ENCODE measurements around the gene SDHB.
"Not testable (repeated sequence)": the region's sequence is repeated elsewhere in the genome, so short reads cannot be mapped to it uniquely, and the experiment has no call there.

The SDHB gene

GRCh38 chr1:17075470-17076255, 21.8 kb upstream of the SDHB start:
- no peak for DNase-seq (ENCODE audit: low read depth, low spot score)

DNA sequence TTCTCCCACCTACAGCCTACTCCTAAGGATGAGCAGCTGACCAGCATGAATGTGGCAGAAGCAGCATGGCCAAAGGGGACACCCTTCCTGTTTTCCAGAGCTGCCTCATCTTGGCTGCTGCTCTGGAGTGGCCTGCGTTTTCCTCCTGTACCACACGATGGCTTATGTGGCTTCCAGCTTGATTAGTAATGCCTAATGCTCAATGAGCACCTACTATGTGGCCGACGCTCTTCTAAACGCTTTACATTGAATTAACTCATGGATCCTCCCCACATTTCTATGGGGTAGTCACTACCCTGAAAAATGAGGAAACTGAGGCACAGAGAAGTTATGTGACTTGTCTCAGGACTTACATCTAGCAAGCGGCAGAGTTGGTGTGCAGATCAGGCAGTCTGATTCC, 18.0 kb upstream of the SDHB start:
- no peak for DNase-seq (ENCODE audit: low read depth, low spot score)

GRCh38 chr1:17070163-17070525, 16.3 kb upstream of the SDHB start:
- no peak for DNase-seq (ENCODE audit: low read depth, low spot score)

DNA sequence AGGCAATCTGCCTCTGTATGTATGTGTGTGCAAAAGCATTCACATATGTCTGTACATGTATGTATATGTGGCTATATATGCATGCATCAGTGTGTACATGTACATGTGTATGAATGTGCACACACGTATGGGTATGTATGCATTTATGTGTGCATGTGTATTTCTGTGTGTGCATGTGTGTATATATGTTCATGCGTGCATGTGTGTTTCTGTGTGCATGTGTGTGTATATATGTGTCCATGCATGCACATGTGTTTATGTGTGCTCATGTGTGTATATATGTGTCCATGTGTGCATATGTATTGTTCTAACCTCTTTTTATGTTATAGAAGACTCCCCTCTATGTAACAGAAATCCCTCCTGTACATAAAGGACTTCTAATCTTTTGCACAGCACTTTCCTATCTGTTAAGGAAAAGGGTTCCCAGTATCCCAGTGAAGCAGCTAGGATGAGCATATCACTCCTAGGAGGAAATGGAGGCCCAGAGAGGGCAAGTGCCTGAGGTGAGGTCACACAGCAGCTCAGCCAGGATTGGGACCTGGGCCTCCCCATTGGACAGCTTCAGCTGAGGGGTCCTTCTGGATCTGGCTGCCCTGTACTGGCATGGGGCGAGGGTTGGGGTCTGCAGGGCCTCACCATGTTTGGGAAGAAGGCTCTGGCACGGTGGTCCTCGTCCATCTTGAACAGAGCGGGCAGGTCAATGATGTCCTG, 15.8 kb upstream of the SDHB start:
- no peak for DNase-seq (ENCODE audit: low read depth, low spot score)

GRCh38 chr1:17068789-17069188, 15.0 kb upstream of the SDHB start:
- DNase-seq (ENCODE audit: low read depth, low spot score), result no peak

DNA sequence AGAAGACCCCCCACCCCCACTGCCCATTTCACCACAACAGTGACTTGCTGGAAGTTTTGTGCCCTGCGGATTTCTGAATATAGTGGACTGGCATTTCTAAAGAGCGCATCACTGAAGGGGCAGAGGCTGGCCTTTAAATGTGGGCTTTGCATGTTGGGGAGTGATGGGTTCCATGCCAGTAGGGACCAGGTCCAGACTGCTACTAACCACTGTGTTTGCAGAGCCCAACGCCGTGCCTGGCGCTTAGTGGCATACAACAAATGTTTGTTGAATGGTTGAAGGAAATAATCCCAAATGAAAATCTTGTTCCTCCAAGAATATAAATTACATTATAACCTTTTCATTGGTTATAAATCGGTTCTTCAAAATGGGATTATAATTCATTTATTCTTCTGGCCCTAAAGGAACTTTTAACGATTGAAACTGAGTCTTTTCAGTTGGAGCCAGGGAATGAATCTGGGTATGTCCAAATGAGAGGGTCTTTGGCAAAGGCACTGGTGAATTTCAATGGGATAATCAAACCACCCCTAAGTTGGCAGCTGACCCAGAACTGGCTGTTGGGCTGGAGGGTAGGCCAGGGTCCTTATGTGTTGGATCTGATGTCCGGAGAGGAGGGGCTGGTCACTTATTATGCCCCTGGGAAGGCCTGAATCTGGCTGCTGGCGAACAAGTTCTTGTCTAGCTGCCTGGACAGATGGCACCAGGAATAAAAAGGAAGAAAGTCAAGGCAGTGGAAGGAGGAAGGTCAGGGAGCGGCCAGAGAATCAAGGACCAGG, 13.8 kb upstream of the SDHB start:
- no peak for DNase-seq (ENCODE audit: low read depth, low spot score)

DNA sequence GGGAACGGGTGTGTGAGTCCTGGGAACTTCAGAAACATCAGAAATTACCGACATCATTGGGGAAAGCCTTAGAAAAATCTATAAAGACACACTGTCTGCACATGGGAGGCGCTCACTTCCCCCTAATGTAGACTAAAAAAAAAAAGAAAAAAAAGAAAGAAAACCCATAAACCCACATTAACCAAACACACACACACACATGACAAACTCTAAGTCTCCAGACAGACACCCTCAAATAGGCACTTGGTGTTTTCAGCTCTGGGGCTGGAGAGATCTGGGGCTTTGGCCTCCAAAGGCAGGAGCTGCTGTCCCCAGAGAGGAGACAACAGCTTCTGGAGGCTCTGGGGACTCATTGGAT, 13.2 kb upstream of the SDHB start:
- DNase-seq (ENCODE audit: low read depth, low spot score), result no peak

DNA sequence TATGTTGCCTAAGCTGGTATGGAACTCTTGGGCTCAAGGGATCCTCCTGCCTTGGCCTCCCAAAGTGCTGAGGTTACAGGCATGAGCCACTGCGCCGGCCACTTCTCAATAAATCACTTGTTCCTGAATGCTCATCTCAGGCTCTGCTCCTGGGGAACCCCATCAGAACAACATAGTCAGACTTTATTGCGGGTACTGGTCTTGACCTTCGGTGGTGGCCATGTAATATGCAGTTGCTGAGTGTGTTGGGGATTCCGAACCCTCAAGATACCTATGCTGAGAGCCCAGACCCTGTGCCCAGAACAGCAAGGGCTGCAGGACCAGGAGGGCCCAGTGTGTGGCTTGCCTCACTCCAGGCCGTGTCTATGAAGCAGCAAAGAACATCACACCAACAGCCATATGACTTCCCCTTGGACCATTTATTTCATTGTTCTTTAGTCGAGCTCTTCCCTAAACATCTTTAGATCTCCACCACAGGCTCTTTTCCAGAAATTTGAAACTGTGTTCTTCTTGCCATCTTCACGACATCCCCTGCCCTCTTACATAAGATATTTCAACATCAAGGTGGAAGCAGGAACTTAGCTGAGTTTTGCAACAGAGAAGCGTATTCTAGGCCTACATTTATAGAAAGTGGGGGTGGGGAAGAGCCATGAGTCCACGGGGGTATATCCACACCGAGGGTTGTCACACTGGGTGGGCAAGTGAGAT, 12.7 kb upstream of the SDHB start:
- DNase-seq (ENCODE audit: low read depth, low spot score), result no peak

- no peak for DNase-seq (ENCODE audit: low read depth, low spot score)
Observed at GRCh38 chr1:17065666-17066065, 11.8 kb upstream of the SDHB start.

DNA sequence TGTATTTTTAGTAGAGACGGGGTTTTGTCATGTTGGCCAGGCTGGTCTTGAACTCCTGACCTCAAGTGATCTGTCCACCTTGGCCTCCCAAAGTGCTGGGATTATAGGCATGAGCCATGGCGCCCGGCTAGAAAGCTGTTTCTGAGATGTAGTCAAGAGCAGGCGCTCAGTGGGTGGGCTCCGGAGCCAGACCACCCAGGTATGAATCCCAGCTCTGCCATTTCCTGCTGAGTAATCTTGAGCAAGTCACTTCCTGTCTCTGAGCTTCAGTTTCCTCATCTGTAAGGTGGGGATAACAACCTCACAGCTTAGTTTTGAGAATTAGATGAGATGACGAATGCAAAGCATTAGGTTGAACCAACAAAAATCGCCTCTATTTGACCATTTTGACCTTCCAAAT, 8.9 kb upstream of the SDHB start:
- not testable (repeated sequence) for DNase-seq (ENCODE audit: low read depth, low spot score)

DNA sequence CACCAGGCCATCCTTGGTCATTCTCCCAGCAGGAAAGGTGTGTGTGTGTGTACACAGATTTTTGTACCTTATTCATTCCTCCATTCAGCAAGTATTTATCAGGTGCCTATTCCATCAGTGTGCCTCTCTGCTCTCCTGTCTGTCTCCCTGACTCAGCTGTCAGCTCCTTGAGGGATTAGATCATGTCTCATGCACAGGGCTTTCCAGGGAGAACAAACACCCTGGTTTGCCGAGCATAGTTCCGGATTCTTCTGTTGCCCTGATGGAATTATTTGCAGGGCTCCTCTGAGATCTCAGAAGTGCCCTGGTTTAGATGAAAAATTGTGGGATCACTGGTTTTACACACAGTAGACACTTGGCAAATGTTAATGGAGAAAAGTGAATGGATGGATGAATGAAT, 8.1 kb upstream of the SDHB start:
- no peak for DNase-seq (ENCODE audit: low read depth, low spot score)

DNA sequence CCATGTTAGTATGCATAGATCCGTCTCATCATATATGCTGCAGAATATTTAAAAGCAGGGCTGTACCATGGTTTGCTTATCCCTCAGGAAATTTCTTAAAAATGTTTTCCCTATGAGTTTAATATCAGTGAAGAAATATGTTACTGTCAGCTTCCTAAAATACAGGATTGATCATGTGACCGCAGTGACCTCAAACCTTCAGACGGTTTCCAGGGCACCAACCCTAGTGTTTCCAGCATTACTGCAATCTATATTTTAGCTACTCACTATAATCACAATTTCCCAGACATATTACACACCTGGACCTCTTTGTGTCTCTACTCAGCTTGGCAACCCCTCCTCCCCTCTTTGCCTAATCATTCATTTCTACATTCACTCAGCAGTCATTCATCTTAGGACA, 7.7 kb upstream of the SDHB start:
- no peak for DNase-seq (ENCODE audit: low read depth, low spot score)

DNA sequence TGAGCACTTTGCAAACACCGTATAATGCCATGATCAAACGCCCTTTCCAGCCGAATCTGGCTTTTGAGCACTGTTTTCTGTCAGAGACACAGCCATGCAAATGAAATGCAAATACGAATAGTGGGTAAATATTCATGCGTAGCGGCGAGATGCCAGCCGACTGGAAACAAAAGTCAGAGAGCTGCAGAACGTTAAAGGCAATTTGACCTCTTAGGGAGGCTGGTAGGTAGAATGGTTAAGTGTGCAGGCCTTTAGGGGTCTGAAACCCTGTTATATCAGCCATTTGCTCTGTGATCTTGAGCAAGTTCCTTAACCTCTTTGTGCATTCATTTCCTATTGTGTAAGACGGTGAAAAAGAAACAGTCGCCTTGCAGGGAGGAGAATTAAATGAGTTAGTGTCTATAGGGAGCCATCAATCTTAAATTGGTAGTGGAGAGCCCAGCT, 6.5 kb upstream of the SDHB start:
- no peak for DNase-seq (ENCODE audit: low read depth, low spot score)

DNA sequence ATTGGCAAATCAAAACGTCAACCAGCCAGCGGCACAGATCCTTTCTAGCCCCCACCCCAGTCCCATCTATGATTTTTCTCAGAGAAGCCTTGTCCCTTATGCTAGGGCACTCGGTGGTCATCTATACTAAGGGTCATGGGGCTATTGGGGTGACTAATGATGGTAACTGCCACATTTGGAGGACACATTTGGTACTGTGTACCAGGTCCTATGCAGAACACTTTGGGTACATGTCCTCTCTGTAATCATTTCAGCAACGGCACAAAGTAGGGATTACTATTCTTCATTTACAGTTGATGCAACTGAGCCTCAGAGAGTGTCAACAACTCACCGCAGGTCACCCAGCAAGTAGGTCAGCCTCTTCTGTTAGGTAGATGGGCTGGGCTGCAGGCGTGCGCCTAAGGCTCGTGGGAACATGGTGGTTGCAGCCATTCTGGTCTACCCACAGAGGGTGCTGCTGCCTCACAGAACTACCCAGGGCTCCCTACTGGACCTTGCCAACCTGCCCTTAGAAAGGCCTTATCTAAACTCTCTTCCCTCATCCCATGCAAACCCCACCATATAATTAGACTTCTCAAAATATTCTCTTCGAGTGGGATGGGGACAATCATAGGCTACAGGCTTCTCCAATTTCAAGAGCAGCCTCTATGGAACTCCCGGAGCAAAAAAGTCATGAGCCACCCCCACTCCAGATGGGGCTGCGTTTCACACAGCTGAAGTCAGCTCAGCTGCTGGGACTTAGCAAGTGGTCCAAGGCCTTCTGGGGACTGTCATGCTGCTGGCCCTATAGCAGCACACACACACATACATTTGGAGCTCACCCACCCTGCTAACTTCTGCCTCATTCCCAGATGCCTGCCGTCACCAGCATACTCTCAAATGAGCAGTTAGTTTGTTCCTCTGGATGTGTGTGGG, 5.8 kb upstream of the SDHB start:
- DNase-seq (ENCODE audit: low read depth, low spot score), result no peak

GRCh38 chr1:17056551-17056950, 2.7 kb upstream of the SDHB start:
- DNase-seq (ENCODE audit: low read depth, low spot score), result no peak

DNA sequence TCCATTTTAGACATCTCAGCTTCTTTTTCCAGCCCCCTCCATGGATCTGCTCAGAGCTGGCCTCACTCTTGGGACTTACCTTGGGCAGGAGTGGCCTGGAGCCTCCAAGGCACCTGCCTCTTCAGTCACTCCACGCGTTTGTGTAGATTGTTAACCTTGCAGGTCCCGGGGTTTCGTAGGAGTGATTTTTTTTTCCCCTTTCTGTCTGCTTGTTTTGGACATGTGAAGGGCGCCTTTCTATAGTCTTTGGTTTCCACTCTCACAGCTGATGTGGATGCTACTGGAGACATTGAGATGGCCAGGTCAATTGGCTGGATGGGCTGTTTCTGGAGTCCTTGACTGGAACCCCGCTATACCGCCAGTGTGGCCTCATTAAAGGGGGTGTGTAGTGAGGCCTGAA, 2.0 kb upstream of the SDHB start:
- DNase-seq (ENCODE audit: low read depth, low spot score), result no peak

DNA sequence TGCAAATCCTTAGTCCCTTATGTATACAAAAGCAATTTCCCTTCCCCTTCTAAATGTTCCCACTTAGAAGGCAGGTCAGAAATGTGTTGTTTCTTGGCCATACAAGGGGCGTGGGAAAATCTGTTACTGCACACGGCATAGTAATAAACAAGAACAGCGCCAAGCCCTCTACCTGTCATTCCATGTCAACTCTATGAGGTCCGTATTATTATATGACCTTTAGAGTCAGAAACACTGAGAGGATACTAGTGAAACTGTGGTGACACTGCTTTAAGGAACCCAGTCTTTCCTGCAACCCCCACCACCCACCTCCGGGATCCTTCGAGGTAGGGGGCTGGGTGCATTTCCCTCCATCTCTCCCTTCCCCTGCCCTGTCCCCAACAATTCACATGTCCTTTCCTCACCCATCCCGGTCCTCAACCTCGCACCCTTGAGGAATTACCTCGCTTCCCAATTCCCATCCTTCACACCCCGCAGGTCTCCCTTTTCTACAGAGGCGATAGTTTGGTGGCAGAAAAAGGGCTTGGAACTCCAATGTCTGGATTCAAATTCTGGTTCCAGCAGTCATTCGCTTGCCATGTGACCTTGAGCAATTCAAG, 647 bp downstream of the SDHB start:
- DNase-seq (ENCODE audit: low read depth, low spot score), result no peak

DNA sequence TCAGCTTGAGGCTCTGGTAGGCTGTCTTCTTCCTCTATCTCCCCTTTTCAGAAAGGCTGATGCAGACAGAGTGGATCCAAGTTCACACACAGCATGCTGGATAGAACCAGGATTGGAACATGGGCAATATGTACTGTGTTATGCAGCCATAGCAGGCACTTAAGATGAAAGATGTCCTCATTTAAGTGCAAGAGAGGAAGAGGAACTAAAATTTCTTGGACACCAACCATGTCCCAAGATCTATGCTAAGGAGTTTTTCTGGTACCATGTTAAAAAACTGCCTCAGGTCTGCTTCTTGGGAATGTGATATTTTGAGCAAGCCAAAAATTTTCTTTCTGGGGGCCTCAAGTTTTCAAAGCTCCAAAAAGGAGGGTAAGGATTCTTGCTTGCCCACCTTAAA, 1.2 kb downstream of the SDHB start:
- DNase-seq (ENCODE audit: low read depth, low spot score), result no peak

DNA sequence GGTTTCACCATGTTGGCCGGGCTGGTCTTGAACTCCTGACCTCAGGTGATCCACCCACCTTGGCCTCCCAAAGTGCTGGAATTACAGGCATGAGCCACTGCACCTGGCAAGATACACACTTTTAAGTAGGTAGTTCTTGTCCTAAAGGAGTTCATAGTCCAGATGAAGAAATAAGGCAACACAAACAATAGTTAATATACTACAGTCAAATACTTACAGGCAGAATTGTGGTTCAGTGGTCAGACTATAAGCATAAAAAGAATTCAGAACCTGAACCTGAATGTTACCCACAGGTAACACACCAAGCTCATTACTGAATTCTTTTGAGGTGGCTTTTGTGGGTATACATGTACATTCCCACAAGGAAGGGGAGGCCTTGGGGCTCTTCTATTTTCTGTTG, 1.8 kb downstream of the SDHB start:
- no peak for DNase-seq (ENCODE audit: low read depth, low spot score)

DNA sequence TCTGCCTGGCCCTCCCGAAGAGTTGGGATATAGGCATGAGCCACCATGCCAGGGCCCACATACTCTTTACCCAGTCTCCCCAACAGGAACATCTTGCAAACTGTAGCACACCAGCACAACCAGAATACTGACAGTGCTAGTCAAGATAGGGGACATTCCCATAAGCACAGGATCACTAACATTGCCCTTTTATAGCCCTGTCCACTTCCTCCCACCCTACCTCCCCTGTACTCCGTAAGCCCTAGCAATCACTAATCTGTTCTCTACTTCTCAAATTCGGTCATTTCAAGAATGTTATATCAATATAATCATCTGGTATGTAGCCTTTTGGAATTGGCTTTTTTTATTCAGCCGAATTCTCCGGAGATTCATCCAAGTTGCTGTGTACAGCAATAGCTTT, 5.9 kb downstream of the SDHB start:
- DNase-seq (ENCODE audit: low read depth, low spot score), result no peak

DNA sequence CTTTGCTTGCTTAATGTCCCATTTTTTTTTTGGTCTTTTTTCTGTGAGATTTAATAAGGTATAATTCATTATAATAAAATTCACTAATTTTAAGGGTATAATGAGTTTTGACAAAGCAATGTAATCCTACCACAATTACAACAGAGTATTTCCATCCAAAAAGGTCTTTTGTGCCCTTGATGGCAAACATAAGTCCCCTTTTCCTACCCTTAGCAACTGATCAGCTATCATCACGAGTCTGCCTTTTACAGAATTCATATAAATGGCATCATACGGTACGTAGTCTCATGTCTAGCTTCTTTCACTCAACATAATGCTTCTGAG, 7.5 kb downstream of the SDHB start:
- no peak for DNase-seq (ENCODE audit: low read depth, low spot score)
